NCI-H2029 treated with DMSO at 0.1 percent for 48 hours (cell line): ENCODE data around the gene TAF6.
"Not testable (repeated sequence)": the region's sequence is repeated elsewhere in the genome, so short reads cannot be mapped to it uniquely, and the experiment has no call there.

Source experiments
- DNase-seq: peaks from one replicate; lab custom pipeline; 2025; lab: John Stamatoyannopoulos, UW

The TAF6 gene

DNA sequence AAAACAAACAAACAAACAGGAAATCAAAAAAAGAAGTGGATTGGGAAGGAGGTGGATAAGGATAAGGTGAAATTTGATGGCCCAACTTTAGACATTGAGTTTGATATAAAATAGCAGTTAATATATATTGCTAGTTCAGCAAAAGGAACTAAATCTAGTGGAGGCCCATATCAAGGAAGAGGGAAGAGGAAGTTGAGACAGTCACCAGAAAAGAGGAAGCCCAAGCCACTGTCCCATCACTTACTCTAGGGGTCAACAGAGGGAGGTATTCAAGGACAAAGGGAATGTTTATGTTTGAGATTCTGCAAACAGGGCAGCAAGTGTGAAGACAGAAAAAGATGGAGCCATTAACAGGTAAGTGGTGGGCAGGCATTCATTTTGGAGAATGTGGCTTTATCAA lies 33.2 kb upstream of the TAF6 start:
- no peak for DNase-seq

DNA sequence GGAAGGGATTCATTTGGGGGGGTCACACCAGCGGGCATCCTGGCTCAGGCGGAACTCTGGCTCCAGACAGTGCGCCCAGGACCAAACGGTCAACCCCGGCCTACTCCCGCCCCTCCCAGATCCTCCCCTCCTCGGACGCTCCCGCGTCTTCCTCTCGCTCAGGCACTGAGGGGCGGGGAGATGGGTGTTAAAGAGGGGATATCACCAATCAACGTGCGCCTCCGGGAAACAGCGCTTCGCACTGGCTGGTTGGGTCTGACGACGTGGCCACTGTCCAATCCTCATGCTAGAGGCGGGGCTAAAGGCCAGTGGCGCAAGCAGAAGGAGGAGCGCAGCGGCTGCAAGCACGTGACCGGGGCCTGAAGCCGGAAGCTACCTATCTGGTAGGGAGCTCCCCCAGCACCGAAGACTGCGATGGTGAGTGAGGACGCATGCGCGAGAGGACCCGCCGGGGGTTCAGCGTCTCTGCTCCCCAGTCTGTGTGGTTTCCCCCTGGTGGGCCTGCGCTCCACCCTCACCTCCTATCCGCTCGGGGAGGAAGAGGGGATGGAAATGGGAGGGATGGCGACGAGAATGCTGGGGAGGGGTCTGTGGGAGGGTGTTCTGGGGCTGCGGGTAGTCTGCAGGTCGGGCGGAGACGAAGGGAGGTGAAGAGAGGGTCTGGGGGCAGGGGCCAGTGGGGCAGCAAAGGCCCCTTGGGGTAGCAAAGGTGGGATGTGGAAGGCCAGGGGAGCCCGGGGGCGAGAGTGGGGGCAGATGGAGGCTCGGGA lies 29.6 kb upstream of the TAF6 start, which contains the start of gene LAMTOR4:
Gene LAMTOR4, plus strand, starts transcription at position 360 of the 770 bp plus-strand sequence. Its CDS starts 55 bp downstream, at position 415.
- peak; percentile 96 for DNase-seq

DNA sequence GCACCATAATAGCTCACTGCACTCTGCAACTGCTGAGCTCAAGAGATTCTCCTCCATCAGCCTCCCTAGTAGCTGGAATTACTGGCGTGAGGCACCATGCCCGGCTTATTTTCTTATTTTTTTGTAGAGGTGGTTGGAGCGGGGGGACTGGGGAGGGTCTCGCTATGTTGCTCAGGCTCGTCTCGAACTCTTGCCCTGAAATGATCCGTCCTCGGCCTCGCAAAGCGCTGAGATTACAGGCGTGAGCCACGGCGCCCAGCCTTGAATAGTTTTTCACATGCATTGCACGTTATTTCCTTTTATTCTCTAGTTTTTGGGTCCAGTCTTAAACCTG lies 29.0 kb upstream of the TAF6 start:
- DNase-seq: no peak

DNA sequence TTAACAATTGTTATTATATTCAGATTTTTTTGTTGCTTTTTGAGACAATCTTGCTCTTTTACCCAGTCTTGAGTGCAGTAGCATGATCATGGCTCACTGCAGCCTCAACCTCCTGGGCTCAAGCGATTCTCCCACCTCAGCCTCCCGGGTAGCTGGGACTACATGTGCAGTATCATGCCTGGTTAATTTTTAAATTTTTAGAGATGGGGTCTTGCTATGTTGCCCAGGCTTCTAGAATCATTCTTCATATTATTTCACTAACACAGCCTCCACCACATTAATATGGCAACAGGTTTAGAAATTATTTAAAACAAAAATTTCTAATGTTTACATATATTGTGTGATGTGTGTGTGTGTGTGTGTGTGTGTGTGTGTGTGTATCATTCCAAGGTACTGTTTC lies 28.1 kb upstream of the TAF6 start:
- no peak for DNase-seq

DNA sequence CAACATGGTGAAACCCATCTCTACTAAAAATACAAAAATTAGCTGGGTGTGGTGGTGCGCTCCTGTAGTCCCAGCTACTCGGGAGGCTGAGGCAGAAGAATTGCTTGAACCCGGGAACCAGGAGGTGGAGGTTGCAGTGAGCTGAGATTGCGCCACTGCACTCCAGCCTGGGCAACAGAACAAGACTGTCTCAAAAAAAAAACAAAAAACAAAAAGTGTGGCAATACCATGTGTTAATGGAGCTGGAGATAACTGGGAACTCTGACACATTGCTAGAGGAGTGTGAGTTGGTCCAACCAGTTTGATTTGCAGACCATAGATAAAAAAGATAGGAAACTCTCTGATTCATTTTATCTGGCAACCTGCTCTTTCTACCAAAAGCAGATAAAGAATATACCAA lies 27.2 kb upstream of the TAF6 start:
- DNase-seq: not testable (repeated sequence)

DNA sequence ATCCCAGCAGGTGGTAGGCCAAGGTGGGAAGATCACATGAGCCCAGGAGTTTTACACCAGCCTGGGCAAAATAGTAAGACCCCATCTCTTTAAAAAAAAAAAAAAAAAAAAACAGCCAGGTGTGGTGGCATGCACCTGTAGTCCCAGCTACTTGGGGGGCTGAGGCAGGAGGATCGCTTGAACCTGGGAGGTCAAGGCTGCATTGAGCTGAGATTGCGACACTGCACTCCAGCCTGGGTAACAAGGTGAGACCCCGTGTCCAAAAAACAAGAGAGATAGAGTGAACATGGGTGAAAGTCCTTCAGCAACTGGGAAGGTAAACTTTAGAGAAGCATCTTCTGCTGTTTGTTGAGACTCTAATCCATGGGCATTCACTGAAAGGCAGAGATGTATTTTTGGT lies 23.3 kb upstream of the TAF6 start:
- no peak for DNase-seq

DNA sequence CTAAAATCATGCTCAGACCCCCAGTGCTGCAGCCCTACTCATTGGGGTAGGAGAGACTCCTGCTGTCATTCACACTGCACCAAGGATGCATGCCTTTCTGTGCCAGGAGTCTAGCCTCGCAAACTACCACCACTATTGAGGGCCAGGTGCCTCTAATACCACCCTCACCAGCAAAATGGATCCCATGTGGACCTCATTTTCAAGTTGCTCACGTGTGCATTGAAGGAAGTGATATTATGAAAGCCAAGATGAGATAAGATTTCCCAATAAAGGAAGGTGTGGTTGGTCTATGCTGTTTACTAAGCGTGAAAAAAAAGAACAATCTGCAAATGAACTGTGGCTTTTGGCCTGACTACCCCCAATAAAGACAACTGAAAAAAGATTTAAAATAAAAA lies 22.4 kb upstream of the TAF6 start:
- DNase-seq: no peak

DNA sequence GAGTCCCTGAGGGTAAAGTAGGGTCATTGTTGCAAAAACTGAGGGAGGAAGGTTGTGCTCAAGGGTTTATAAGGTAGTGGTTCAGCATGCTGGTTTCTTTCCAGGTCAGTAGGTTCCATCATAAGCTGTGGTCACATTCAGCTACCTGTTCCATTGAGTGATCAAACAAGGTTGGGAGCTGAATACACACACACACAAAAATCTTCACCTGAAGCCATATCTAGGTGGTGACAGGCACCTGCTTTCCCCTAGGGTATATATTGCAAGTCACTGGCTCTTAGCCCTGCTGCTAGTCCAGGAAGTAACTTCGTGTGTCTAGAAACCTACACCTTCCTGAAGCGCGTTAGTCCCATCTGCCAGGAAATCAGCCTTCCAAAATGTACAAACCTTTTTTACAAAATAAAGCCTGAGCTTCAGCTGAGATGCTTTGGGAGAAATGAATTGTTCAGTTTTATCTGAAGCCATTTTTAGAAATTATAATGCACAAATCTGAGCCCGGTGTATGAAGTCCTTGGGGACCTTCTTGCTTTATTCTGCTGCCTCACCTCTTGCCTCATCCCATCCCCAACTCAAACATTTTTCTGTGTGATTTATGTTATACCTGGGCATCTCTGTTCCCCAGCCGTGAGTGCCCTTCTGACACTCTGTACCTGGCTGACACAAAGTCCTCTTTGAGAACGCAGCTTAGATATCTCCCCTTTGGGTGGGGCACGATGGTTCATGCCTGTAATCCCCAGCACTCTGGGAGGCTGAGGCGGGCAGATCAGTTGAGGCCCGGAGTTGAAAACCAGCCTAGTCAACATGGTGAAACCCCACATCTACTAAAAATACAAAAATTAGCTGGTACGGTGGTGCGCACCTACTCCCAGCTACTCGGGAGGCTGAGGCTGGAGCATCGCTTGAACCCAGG lies 18.9 kb upstream of the TAF6 start:
- DNase-seq: no peak

DNA sequence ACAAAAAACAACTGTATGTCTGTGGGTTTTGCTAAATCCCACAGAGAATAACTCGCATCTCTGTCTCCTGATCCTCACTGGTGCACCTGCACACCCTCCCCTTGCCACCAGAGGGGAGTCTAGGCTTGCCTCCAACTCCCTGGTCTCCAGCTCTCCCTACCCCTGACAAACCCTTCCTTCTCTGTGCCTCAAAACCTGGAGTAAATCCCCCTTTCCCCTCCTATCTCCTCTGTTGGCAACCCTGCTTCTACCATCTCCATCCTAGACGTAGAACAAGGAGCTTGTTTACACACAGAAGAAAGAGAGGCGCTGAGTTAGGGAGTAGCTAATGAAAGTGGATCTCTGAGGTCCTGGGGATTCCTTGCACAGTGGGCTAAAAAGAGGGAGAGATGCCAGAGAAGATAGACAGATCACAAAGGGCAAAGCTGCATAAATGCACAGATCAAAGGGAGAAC lies 13.6 kb upstream of the TAF6 start:
- peak; percentile 56 for DNase-seq

DNA sequence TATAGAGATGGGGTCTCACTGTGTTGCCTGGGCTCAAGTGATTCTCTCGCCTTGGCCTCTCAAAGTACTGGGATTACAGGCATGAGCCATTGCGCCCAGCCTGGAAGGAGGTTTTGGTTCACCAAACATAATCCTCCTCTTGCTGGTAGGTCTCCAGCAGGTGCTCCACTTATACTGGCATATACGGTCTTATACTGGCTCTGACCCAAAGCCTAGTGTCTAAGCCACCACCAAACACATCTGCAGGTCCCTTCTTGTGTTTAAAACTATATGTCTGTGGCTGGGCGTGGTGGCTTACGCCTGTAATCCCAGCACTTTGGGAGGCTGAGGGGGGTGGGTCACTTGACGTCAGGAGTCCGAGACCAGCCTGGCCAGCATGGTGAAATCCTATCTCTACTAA lies 13.0 kb upstream of the TAF6 start:
- DNase-seq: peak; percentile 68

DNA sequence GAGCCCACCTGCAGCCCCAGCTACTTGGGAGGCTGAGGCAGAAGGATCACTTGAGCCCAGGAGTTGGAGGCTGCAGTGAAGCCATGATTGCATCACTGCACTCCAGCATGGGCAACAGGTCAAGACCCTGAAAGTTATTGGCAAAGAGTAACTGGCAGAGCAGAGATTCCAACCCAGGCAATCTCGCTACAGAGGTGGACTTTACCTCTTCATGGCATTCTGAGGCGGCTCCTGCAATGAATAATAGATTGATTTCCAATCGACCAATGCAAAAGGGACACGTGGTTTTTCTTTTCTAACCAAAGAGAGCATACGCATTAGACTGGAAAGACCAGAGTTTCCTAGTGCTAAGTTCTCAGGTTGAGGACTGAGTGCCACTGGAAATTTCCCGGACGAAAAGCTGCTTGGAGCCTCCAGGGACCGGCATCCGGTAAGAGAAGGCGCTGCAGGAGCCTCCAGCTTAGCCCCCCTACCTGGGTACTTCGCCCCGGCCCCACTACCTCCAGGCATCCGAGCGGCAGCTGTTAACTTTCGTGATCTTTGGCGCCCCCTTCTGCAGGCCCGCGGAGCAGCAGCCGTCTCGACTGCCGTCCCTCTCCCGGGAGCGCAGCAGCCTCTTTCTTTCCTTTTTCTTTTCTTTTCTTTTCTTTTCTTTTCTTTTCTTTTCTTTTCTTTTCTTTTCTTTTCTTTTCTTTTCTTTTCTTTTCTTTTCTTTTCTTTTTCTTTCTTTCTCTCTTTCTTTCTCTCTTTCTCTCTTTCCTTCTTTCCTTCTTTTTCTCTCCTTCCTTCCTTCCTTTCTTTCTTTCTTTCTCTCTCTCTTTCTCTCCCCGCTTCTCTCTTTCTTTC lies 11.7 kb upstream of the TAF6 start:
- DNase-seq: peak; percentile 54

DNA sequence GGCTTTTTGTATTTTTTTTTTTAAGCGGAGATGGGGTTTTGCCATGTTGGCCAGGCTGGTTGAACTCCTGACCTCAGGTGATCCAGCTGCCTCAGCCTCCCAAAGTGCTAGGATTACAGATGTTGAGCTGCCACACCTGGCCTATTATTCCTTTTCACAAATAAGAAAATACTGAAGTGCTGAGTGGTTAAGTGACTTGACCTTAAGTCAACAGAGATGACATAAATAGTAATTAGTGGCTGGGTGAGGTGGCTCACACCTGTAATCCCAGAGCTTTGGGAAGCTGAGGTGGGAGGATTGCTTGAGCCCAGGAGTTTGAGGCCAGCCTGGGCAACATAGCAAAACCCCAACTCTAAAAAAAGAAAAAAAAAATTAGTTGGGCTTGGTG lies 11.1 kb upstream of the TAF6 start:
- peak; percentile 57 for DNase-seq

DNA sequence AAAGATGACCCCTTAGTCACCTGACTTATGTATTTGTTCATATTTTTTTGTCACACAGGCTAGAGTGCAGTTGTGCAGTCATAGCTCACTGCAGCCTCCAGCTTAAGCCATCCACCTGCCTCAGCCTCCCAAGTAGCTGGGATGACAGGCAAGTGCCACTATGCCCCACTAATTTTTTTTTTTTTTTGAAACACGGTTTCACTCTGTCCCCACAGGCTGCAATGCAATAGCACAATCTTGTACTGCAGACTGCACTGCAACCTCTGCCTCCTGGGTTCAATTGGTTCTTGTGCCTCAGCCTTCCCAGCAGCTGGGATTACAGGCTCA lies 9.4 kb upstream of the TAF6 start:
- no peak for DNase-seq

DNA sequence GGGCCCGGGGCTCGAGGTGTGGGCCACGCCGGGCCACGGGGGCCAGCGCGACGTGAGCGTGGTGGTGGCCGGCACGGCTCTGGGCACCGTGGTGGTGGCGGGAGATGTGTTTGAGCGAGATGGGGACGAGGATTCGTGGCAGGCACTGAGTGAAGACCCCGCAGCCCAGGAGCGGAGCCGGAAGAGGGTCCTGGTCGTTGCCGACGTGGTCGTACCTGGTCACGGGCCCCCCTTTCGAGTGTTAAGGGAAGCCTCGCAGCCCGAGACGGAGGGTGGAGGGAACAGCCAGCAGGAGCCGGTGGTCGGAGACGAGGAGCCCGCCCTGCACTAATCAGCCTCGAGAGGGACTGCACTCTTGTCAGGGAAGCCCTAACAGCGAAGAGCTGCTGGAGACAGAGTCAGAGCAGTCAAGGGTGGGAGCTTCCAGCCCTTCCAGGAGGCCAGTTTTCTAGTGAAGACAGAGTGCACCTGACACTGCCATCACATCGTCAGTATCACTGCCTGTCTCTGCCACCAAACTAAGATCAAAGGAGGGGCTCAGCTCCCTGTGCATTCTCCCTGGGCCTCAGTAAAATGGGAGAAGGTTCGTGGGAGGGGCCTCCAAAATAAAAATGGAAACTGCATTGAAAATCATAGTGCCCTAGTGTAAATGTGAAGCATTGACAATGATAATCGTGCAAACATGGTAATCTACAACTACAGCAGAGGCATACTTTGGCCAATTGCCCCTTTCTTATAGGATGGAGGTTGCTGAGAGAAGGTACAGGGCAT lies 8.9 kb upstream of the TAF6 start:
- DNase-seq: no peak

DNA sequence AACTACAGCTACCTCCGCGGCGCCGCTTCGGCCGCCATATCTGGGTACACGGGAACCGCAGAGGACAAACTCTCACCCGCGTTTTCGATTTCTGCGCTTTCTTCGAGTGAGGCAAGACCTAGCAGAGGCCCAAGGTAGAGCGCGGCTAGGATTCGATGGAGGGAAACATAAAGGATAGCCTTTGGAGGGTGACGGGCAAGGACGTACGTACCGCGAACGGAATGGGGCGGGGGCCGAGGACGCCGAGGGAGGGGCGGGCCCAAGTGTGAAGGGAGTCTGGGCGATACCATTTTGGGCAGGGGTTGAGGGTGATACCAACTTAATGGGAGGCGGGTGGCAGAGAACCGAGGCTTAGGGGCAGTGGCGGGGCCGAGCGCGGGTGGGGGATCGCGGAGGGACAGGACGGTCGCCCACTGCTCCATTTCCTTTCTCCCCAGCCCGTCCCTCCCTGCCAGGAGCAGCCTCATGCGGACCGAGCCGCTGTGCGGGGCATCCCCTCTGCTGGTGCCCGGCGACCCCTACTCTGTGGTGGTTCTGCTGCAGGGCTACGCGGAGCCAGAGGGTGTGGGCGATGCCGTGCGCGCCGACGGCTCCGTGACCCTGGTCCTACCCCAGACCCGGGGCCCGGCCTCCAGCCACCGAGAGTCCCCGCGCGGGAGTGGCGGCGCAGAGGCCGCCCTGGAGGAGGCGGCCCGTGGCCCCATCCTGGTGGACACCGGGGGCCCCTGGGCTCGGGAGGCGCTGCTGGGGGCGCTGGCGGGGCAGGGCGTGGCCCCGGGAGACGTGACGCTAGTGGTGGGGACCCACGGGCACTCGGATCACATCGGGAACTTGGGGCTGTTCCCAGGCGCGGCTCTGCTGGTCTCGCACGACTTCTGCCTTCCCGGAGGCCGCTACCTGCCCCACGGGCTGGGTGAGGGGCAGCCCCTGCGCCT lies 8.0 kb upstream of the TAF6 start, which contains the start of gene MBLAC1:
Gene MBLAC1, plus strand, starts transcription at position 37 of the 935 bp plus-strand sequence. Its CDS starts 429 bp downstream, at position 466.
- DNase-seq: peak; percentile 86

DNA sequence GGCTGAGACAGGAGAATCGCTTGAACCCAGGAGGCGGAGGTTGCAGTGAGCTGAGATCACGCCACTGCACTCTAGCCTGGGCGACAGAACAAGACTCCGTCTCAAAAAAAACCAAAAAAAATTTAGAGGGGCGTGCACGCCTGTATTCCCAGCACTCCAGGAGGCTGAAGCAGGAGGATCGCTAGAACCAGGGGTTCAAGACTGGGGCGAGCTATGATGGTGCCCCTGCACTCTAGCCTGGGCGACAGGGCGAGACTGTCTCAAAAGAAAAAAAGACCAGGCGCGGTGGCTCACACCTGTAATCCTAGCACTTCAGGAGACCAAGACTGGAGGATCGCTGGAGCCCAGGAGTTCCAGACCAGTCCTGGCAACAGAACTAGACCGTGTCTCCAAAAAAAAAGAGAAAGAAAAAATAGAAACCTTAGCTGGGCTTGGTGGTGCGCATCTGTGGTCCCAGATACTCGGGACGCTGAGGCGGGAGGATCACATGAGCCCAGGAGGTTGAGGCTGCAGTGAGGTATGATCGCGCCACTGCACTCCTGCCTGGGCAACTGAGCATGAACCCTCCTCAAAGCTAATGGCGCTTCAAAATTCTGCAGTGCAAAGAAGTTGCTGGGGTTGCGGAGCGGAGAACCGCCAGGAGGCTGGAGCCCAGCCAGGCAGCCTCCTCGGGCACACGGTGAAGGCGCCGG lies 7.2 kb upstream of the TAF6 start:
- DNase-seq: no peak

DNA sequence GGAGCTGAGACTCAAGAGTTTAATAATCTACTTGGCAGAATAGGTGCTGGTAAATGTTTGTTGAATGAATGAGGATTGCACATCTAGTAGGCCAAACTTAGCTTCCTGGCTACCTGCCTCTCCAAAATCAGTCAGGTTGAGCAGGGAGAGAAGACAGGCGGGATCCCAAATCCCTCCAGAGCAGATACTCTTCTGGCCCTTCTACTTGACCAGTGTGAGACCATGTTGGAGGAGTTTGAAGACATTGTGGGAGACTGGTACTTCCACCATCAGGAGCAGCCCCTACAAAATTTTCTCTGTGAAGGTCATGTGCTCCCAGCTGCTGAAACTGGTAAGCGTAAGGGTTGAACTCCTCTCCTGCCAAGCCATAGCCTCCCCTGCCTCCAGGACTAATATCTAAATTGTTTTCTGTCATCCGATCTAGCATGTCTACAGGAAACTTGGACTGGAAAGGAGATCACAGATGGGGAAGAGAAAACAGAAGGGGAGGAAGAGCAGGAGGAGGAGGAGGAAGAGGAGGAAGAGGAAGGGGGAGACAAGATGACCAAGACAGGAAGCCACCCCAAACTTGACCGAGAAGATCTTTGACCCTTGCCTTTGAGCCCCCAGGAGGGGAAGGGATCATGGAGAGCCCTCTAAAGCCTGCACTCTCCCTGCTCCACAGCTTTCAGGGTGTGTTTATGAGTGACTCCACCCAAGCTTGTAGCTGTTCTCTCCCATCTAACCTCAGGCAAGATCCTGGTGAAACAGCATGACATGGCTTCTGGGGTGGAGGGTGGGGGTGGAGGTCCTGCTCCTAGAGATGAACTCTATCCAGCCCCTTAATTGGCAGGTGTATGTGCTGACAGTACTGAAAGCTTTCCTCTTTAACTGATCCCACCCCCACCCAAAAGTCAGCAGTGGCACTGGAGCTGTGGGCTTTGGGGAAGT lies 5.4 kb upstream of the TAF6 start:
- no peak for DNase-seq

DNA sequence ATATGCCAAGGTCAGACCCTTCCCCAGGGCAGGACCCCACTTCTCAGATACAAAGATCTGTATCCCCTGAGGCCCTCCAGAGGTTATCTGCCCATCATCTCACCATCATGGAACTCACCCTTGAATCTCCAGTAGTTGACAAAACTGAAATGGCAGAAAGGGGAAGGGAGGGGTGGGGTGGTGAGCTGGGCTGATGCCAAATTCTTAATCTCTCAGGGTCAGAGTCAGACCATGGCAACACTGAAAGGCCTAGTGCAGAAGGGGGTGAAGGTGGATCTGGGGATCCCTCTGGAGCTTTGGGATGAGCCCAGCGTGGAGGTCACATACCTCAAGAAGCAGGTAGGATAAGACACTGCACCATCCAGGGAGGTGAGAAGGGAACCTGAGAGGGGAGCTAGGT lies 3.4 kb upstream of the TAF6 start:
- no peak for DNase-seq

DNA sequence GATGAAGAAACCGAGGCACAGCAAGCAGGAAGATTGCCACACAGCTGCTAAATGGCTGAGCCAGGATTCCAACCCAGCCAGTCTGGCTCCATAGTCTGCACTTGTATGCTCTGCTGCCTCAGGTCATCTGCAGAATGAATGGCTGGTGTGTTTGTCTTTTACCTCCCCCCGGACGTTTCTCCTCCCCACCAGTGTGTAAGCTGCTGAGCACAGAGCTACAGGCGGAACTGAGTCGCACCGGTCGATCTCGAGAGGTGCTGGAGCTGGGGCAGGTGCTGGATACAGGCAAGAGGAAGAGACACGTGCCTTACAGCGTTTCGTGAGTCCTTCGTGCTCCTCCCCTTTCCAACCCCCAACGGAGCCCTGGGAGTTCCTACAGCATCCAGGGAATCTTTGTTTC lies 2.9 kb upstream of the TAF6 start:
- peak; percentile 92 for DNase-seq
